GM10266 (cell line): ENCODE measurements around the gene GGA3.

Source experiments
- DNase-seq: peaks from one replicate; pipeline ENCODE4 v3.0.0; 2012; ENCODE audit errors: extremely low spot score
- TF ChIP-seq, protein P1 (sequence below): IDR thresholded peaks from 2 replicates; pipeline ENCODE4 v1.5.1; 2012; ENCODE audit warnings: mild to moderate bottlenecking, low read depth; ENCODE audit not compliant: control insufficient read depth, insufficient read depth; ENCODE audit errors: missing control alignments

GGA3 gene, protein sequence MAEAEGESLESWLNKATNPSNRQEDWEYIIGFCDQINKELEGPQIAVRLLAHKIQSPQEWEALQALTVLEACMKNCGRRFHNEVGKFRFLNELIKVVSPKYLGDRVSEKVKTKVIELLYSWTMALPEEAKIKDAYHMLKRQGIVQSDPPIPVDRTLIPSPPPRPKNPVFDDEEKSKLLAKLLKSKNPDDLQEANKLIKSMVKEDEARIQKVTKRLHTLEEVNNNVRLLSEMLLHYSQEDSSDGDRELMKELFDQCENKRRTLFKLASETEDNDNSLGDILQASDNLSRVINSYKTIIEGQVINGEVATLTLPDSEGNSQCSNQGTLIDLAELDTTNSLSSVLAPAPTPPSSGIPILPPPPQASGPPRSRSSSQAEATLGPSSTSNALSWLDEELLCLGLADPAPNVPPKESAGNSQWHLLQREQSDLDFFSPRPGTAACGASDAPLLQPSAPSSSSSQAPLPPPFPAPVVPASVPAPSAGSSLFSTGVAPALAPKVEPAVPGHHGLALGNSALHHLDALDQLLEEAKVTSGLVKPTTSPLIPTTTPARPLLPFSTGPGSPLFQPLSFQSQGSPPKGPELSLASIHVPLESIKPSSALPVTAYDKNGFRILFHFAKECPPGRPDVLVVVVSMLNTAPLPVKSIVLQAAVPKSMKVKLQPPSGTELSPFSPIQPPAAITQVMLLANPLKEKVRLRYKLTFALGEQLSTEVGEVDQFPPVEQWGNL

GRCh38 chr17:75261336-75262111, at the start of gene GGA3, which contains the start of gene MRPS7:
Gene GGA3 (minus strand): TSS chr17:75261606. CDS start chr17:75261587, 19 bp downstream.
Gene MRPS7 (plus strand): TSS chr17:75261879. CDS start chr17:75261901, 22 bp downstream.
- peak; percentile 93 for DNase-seq
- TF ChIP-seq, protein P1, sequence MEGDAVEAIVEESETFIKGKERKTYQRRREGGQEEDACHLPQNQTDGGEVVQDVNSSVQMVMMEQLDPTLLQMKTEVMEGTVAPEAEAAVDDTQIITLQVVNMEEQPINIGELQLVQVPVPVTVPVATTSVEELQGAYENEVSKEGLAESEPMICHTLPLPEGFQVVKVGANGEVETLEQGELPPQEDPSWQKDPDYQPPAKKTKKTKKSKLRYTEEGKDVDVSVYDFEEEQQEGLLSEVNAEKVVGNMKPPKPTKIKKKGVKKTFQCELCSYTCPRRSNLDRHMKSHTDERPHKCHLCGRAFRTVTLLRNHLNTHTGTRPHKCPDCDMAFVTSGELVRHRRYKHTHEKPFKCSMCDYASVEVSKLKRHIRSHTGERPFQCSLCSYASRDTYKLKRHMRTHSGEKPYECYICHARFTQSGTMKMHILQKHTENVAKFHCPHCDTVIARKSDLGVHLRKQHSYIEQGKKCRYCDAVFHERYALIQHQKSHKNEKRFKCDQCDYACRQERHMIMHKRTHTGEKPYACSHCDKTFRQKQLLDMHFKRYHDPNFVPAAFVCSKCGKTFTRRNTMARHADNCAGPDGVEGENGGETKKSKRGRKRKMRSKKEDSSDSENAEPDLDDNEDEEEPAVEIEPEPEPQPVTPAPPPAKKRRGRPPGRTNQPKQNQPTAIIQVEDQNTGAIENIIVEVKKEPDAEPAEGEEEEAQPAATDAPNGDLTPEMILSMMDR = no peak

- TF ChIP-seq, protein P1 = no peak
- DNase-seq = no peak
Measured at GRCh38 chr17:75308732-75309629, 47.6 kb upstream of the GGA3 start.

- DNase-seq = no peak
Measured at GRCh38 chr17:75307957-75308731, 46.7 kb upstream of the GGA3 start.

GRCh38 chr17:75301502-75302206, 40.2 kb upstream of the GGA3 start:
- no peak for DNase-seq
- TF ChIP-seq, protein P1 = no peak

More at GRCh38 chr17:75307957-75308731, 46.7 kb upstream of the GGA3 start:
- TF ChIP-seq, protein P1 = no peak

- DNase-seq = no peak
- TF ChIP-seq, protein P1 = no peak
Measured at GRCh38 chr17:75301049-75301448, 39.6 kb upstream of the GGA3 start.
